ENCODE results near the gene TBC1D2.

- TF ChIP-seq EZH2 (IDR thresholded peaks at IDR 0.05; ENCODE audit: low read depth, unreplicated experiment) (no peak), CREB1 (CRISPR knock-in tag; IDR thresholded peaks at IDR 0.05; ENCODE audit: low read depth) (no peak), CTCF (conservative IDR thresholded peaks at IDR 0.05; ENCODE audit: low read depth in 2 of 2) (no peak), EZH2phosphoT487 (IDR thresholded peaks at IDR 0.05; ENCODE audit: unreplicated experiment) (no peak)
These were observed 26.4 kb downstream of the TBC1D2 start for GRCh38 chr9:98229090-98229395.
